ENCODE results near the gene EIF3L. TPM values are rescaled to one million over a fixed set of nuclear protein-coding genes. Genes with fewer than 3 reads are reported as not detected.

The EIF3L gene
- total and polyA plus RNA-seq, 9 of the 15 experiments (the other 6 are each of a cell fraction or from before 2014, with no cell fraction given) = 257 to 699 (median 368) TPM

DNA sequence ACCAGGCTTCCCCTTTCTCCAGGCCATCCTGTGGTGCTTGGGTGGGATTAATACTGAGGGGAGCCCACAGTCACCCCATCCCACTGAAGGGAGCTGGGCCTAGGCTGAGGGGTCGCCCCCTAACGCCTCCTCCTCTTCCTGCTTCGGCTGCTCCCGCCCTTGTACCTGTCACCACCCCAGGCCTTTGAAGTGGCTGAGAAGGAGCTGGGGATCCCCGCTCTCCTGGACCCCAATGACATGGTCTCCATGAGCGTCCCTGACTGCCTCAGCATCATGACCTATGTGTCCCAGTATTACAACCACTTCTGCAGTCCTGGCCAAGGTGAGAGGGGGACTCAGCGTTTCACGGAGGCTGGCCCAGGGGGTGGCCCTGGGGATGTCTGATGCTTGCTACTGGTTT lies 63.0 kb downstream of the EIF3L start:
- Histone ChIP-seq H3K27me3 (ENCODE audit: control insufficient read depth in 2 of 2, insufficient read depth in 2 of 2, low read length in 2 of 2) (no peaks in the 10 kb centered on the region), H2AFZ (ENCODE audit: low read depth, low read length) (no peak overlapping the region), H3K9me3 (replicated peaks; ENCODE audit: control insufficient read depth, insufficient read depth, low read depth, low read length) (no peaks in the 10 kb centered on the region), H4K20me1 (replicated peaks; ENCODE audit: control insufficient read depth, insufficient read depth, low read length) (no peaks in the 10 kb centered on the region; the same call in 1 of the 2 replicates), H3K4me2 (ENCODE audit: insufficient read depth, low read length) (no peak overlapping the region), H3K27ac (ENCODE audit: extremely low read depth, low read depth, low read length) (no peak overlapping the region), H3K4me3 (no peak overlapping the region), H3K9me1 (ENCODE audit: control insufficient read depth, insufficient read depth, low read length) (no peaks in the 10 kb centered on the region), H3K9ac (ENCODE audit: insufficient read depth in 1 of 2, low read depth in 2 of 2, low read length in 2 of 2) (no peak overlapping the region), H3K36me3 (ENCODE audit: control insufficient read depth, insufficient read depth, low read length) (peaks cover 6% of the 10 kb centered on the region; the same call in 2 of the 3 replicates), H3K79me2 (ENCODE audit: control insufficient read depth, insufficient read depth, low read length) (peaks cover 3% of the 10 kb centered on the region; the same call in 2 of the 3 replicates), H3K4me1 (replicated peaks in 1 of 2; ENCODE audit: control insufficient read depth in 2 of 2, insufficient read depth in 2 of 2, low read length in 2 of 2) (peaks cover 4 to 11% of the 10 kb centered on the region in 2 experiments; a peak in 4 of 5 replicates)
- no peak for DNase-seq (ENCODE audit: extremely low read depth in 1 of 4, low spot score in 3 of 4)
- in situ Hi-C loops (cut with MboI) (no loop called here), intact Hi-C loops (cut with micrococcal nuclease) (no loop called here)
- no peak for ATAC-seq
- no TSS peak for BruUV-seq (replicated peaks)
- CTCF ChIA-PET (ENCODE audit: low intra/inter-chr PET ratio) = no interaction called here
- POLR2A ChIA-PET = interaction anchor here (0.6 kb wide), 2 partner anchors 9 to 231 kb away, joined by 3 read pairs; no protein-coding TSS in a partner anchor
- 90% methylated on average over 5 of the region's 8 CpGs for WGBS (ENCODE audit: insufficient coverage, low coverage, missing lambda C conversion rate)
- no peak for FAIRE-seq
- TF ChIP-seq, protein P1, sequence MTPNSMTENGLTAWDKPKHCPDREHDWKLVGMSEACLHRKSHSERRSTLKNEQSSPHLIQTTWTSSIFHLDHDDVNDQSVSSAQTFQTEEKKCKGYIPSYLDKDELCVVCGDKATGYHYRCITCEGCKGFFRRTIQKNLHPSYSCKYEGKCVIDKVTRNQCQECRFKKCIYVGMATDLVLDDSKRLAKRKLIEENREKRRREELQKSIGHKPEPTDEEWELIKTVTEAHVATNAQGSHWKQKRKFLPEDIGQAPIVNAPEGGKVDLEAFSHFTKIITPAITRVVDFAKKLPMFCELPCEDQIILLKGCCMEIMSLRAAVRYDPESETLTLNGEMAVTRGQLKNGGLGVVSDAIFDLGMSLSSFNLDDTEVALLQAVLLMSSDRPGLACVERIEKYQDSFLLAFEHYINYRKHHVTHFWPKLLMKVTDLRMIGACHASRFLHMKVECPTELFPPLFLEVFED (CRISPR knock-in tag; conservative IDR thresholded peaks at IDR 0.05) = no peak
- TF ChIP-seq ZBTB11 (CRISPR knock-in tag; IDR thresholded peaks at IDR 0.05) (no peak), ESRRB (CRISPR knock-in tag; IDR thresholded peaks at IDR 0.05; ENCODE audit: borderline replicate concordance) (no peak), HEY1 (CRISPR knock-in tag; IDR thresholded peaks at IDR 0.05; ENCODE audit: borderline replicate concordance) (no peak), ZNF57 (CRISPR knock-in tag; IDR thresholded peaks at IDR 0.05) (no peak), CHAMP1 (IDR thresholded peaks at IDR 0.05) (no peak), MXI1 (IDR thresholded peaks at IDR 0.05; ENCODE audit: low read depth, low read length) (no peak), MBD2 (IDR thresholded peaks at IDR 0.05; ENCODE audit: borderline replicate concordance, low read depth) (no peak), ZKSCAN1 (IDR thresholded peaks at IDR 0.05; ENCODE audit: low read depth, low read length) (no peak), HDGF (IDR thresholded peaks at IDR 0.05) (no peak), SMAD3 (CRISPR knock-in tag; conservative IDR thresholded peaks at IDR 0.05) (no peak)
- TF ChIP-seq, protein P2, sequence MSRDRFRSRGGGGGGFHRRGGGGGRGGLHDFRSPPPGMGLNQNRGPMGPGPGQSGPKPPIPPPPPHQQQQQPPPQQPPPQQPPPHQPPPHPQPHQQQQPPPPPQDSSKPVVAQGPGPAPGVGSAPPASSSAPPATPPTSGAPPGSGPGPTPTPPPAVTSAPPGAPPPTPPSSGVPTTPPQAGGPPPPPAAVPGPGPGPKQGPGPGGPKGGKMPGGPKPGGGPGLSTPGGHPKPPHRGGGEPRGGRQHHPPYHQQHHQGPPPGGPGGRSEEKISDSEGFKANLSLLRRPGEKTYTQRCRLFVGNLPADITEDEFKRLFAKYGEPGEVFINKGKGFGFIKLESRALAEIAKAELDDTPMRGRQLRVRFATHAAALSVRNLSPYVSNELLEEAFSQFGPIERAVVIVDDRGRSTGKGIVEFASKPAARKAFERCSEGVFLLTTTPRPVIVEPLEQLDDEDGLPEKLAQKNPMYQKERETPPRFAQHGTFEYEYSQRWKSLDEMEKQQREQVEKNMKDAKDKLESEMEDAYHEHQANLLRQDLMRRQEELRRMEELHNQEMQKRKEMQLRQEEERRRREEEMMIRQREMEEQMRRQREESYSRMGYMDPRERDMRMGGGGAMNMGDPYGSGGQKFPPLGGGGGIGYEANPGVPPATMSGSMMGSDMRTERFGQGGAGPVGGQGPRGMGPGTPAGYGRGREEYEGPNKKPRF (IDR thresholded peaks at IDR 0.05; ENCODE audit: low read depth, low read length) = no peak

Data from K562 (cell line).